Measurements from ENCODE around the gene DUOX1. TPM values are rescaled to one million over a fixed set of nuclear protein-coding genes. Genes with fewer than 3 reads are reported as not detected.

DUOX1 gene
- total and polyA plus RNA-seq, 9 of the 15 experiments (the other 6 are each of a cell fraction or from before 2014, with no cell fraction given): 0.01 to 0.22 (median 0.01) TPM; not detected in 6

GRCh38 chr15:45174069-45174468, 44.3 kb downstream of the DUOX1 start:
- Histone ChIP-seq H3K27me3 (ENCODE audit: control insufficient read depth in 2 of 2, insufficient read depth in 2 of 2, low read length in 2 of 2) (no peaks in the 10 kb centered on the region), H3K4me1 (replicated peaks in 1 of 2; ENCODE audit: control insufficient read depth in 2 of 2, insufficient read depth in 2 of 2, low read length in 2 of 2) (peaks cover 11 to 18% of the 10 kb centered on the region in 2 experiments; a peak in 4 of 5 replicates), H3K27ac (ENCODE audit: extremely low read depth, low read depth, low read length) (no peak overlapping the region), H3K79me2 (ENCODE audit: control insufficient read depth, insufficient read depth, low read length) (no peaks in the 10 kb centered on the region), H3K4me2 (ENCODE audit: insufficient read depth, low read length) (no peak overlapping the region), H4K20me1 (replicated peaks; ENCODE audit: control insufficient read depth, insufficient read depth, low read length) (no peaks in the 10 kb centered on the region; the same call in 1 of the 2 replicates), H3K36me3 (ENCODE audit: control insufficient read depth, insufficient read depth, low read length) (no peaks in the 10 kb centered on the region), H3K4me3 (no peak overlapping the region), H3K9me1 (ENCODE audit: control insufficient read depth, insufficient read depth, low read length) (no peaks in the 10 kb centered on the region), H3K9me3 (replicated peaks; ENCODE audit: control insufficient read depth, insufficient read depth, low read depth, low read length) (no peaks in the 10 kb centered on the region), H2AFZ (ENCODE audit: low read depth, low read length) (no peak overlapping the region), H3K9ac (ENCODE audit: insufficient read depth in 1 of 2, low read depth in 2 of 2, low read length in 2 of 2) (no peak overlapping the region)
- DNase-seq (ENCODE audit: extremely low read depth in 1 of 4, low spot score in 3 of 4): no peak
- no peak for FAIRE-seq
- TF ChIP-seq ZKSCAN1 (IDR thresholded peaks at IDR 0.05; ENCODE audit: low read depth, low read length) (no peak), KLF16 (IDR thresholded peaks at IDR 0.05) (no peak), FOXA3 (CRISPR knock-in tag; conservative IDR thresholded peaks at IDR 0.05 in 1 of 2, IDR thresholded peaks at IDR 0.05 in 1 of 2) (no peak), ZNF717 (CRISPR knock-in tag; IDR thresholded peaks at IDR 0.05) (no peak), ZNF766 (CRISPR knock-in tag; conservative IDR thresholded peaks at IDR 0.05) (no peak), MAX (CRISPR knock-in tag; IDR thresholded peaks at IDR 0.05) (no peak), TFAM (CRISPR knock-in tag; conservative IDR thresholded peaks at IDR 0.05) (no peak), ZC3H4 (CRISPR knock-in tag; IDR thresholded peaks at IDR 0.05; ENCODE audit: borderline replicate concordance) (no peak), CEBPB (tag; IDR thresholded peaks at IDR 0.05) (no peak), RBM17 (IDR thresholded peaks at IDR 0.05; ENCODE audit: borderline replicate concordance, low read depth, low read length) (no peak), ZNF586 (CRISPR knock-in tag; conservative IDR thresholded peaks at IDR 0.05) (no peak), POLR3A (IDR thresholded peaks at IDR 0.05; ENCODE audit: borderline replicate concordance, extremely low read depth, insufficient read depth, insufficient read length) (no peak)
- CTCF ChIA-PET (ENCODE audit: low intra/inter-chr PET ratio): no interaction called here
- no peak for ATAC-seq
- in situ Hi-C loops (cut with MboI) (no loop called here), intact Hi-C loops (cut with micrococcal nuclease) (no loop called here)
- POLR2A ChIA-PET: no interaction called here
- WGBS (ENCODE audit: insufficient coverage, low coverage, missing lambda C conversion rate): 41% methylated on average over 5 of the region's 6 CpGs
- no TSS peak for BruUV-seq (replicated peaks)
